ENCODE data around the gene ADGRE2.

The ADGRE2 gene

GRCh38 chr19:14733574-14733973 lies 44.8 kb downstream of the ADGRE2 start:
- DNase-seq (ENCODE audit: low read depth in 2 of 2) = no peak

GRCh38 chr19:14732510-14732909 lies 45.9 kb downstream of the ADGRE2 start:
- no peak for DNase-seq (ENCODE audit: low read depth in 2 of 2)

- no peak for DNase-seq (ENCODE audit: low read depth in 2 of 2)
Observed at GRCh38 chr19:14731200-14731599, 47.2 kb downstream of the ADGRE2 start.

GRCh38 chr19:14728595-14728994 lies 49.8 kb downstream of the ADGRE2 start:
- DNase-seq (ENCODE audit: low read depth in 2 of 2) = no peak

- no peak for DNase-seq (ENCODE audit: low read depth in 2 of 2)
Observed at GRCh38 chr19:14722127-14722526, 56.2 kb downstream of the ADGRE2 start.

- DNase-seq (ENCODE audit: low read depth in 2 of 2) = no peak
Observed at GRCh38 chr19:14719162-14719561, 59.2 kb downstream of the ADGRE2 start.

GRCh38 chr19:14718522-14719116 lies 59.7 kb downstream of the ADGRE2 start:
- no peak for DNase-seq (ENCODE audit: low read depth in 2 of 2)

GRCh38 chr19:14715841-14716240 lies 62.5 kb downstream of the ADGRE2 start:
- DNase-seq (ENCODE audit: low read depth in 2 of 2) = no peak

GRCh38 chr19:14704450-14704849 lies 73.9 kb downstream of the ADGRE2 start:
- DNase-seq (ENCODE audit: low read depth in 2 of 2) = no peak

GRCh38 chr19:14703833-14704232 lies 74.5 kb downstream of the ADGRE2 start:
- no peak for DNase-seq (ENCODE audit: low read depth in 2 of 2)

GRCh38 chr19:14700711-14701375 lies 77.5 kb downstream of the ADGRE2 start:
- DNase-seq (ENCODE audit: low read depth in 2 of 2) = no peak

- DNase-seq (ENCODE audit: low read depth in 2 of 2) = no peak
Observed at GRCh38 chr19:14699641-14700040, 78.7 kb downstream of the ADGRE2 start.

GRCh38 chr19:14695471-14695870 lies 82.9 kb downstream of the ADGRE2 start:
- DNase-seq (ENCODE audit: low read depth in 2 of 2) = no peak

- no peak for DNase-seq (ENCODE audit: low read depth in 2 of 2)
Observed at GRCh38 chr19:14694641-14695266, 83.6 kb downstream of the ADGRE2 start.

GRCh38 chr19:14689598-14690503 lies 88.5 kb downstream of the ADGRE2 start, which contains the start of gene ZNF333:
ZNF333 (plus strand) TSS chr19:14690048; CDS start chr19:14693492, 3,444 bp downstream.
- DNase-seq (ENCODE audit: low read depth in 2 of 2) = peak; percentile 100

GRCh38 chr19:14686411-14686810 lies 91.9 kb downstream of the ADGRE2 start:
- peak in 1 of 2 donors; percentile 17 for DNase-seq (ENCODE audit: low read depth in 2 of 2)

- no peak for DNase-seq (ENCODE audit: low read depth in 2 of 2)
Observed at GRCh38 chr19:14683439-14683838, 94.9 kb downstream of the ADGRE2 start.
